GM18868 (cell line): ENCODE measurements around the gene HECTD3.
"Not testable (repeated sequence)": the region's sequence is repeated elsewhere in the genome, so short reads cannot be mapped to it uniquely, and the experiment has no call there.

Source experiments
- ATAC-seq: cut with Tn5 transposase; IDR thresholded peaks from one replicate; pipeline ENCODE4 v1.9.1; 2021; ENCODE audit warnings: mild to moderate bottlenecking, moderate library complexity; ENCODE audit not compliant: unreplicated experiment

HECTD3 gene

DNA sequence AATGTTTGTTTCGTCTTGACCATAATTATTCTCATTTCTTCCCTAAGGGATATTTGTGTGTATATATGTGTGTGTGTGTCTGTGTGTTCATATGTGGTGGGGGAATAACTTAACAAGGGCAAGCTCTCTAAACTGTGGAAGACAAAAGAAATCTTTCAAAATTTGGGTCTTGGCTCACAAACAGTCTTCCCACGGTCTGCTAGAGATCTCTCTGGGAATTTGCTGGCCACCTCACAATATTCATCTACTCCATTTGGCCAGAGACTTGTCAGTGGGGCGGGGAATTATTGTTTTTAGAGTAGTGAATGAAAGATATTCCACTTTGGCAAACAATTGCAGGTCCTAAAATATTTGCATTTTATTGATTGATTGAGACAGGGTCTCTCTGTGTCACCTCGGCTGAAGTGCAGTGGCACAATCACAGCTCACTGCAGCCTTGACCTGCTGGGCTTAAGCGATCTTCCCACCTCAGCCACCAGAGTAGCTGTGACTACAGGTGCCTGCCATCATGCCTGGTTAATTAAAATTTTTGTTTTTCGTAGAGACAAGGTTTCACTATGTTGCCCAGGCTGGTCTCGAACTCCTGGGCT lies 16.7 kb downstream of the HECTD3 start:
- ATAC-seq, result no peak

DNA sequence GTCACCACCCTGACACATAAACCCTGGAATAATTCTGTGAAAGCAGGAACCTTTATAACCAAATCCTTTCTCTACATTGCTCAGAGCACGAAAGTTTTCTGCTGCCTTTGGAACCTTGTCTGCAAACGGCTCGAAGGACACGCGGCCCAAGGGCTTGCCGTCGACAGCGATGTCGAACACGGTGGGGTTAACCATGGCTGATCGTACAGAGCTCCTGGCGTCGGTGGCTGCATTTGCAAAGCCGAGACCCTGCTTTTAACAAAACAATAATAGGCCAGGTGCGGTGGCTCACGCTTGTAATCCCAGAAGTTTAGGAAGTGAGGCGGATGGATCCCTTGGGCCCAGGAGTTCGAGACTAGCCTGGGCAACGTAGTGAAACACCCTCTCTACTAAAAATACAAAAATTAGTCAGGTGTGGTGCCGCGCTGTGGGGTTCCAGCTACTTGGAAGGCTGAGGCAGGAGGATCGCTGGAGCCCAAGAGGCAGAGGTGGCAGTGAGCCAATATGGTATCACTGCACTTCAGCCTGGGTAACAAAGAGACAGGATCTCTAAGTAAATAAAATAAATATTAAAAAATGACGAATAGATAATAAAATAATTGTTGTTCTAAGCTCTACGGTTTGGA lies 22.5 kb downstream of the HECTD3 start:
- no peak for ATAC-seq

DNA sequence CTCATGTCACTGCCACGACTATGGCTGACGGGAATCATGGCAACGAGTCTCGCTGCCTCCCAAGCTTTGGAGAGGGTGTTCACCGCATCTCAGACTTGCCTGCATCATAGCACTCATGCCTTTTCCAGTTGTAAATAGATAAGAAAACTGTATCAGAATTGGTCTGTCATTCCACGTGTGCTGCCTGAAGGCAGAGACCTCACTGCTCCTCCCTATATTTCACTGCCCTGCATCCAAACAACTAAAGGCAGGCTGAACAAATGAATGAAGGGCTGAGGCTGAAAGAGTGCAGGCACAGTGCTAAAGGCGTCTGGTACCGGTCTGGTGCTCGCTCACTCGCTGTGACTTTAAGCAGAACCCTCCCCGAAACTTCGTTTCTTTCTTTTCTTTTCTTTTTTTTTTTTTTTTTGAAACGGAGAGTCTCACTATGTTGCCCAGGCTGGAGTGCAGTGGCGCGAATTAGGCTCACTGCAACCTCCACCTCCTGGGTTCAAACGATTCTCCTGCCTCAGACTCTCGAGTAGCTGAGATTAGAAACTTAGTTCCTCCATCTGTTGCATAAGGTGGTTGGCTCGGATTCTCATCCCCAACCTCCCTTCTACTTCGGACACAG lies 25.3 kb downstream of the HECTD3 start:
- ATAC-seq, result no peak

DNA sequence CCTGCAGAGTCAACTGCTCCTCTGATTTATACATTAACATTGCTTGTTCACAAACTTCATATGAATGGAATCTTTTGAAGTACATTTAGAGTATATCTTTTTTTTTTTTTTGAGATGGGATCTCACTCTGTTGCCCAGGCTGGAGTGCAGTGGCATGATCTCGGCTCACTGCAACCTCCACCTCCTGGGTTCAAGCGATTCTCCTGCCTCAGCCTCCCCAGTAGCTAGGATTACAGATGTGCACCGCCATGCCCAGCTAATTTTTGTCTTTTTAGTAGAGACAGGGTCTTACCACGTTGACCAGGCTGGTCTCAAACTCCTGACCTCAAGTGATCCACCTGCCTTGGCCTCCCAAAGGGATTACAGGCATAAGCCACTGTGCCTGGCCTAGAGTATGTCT lies 33.8 kb downstream of the HECTD3 start:
- not testable (repeated sequence) for ATAC-seq

DNA sequence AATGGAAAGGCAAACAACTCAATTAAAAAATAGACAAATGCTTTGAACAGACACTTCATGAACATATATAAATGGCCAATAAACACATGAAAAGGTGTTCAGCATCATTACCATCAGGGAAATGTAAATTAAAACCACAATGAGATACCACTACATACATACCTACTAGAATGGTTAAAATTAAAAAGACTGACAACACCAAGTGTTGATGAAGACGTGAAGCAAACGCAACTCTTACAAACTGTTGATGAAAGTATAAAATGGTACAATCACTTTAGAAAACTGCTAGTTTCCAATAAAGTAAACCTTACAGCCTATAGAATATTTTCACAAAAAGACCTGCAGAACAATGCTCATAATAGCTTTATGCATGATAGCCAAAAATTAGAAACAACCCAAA lies 34.9 kb downstream of the HECTD3 start:
- no peak for ATAC-seq

DNA sequence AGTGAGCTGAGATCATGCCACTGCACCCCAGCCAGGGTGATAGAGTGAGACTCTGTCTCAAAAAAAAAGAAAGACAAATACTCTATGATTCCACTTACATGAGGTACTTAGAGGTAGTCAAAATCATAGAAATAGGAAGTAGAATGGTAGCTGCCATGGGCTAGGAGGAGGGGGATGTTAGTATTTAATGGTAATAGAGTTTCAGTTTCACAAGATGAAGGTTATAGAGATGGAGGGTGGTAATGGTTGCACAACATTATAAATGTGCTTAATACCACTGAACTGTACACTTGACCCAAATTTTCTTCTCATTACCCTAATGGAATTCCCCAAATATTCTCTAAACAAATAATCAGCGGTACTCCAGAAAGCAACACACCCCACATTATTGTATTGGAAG lies 37.5 kb downstream of the HECTD3 start:
- ATAC-seq, result no peak

DNA sequence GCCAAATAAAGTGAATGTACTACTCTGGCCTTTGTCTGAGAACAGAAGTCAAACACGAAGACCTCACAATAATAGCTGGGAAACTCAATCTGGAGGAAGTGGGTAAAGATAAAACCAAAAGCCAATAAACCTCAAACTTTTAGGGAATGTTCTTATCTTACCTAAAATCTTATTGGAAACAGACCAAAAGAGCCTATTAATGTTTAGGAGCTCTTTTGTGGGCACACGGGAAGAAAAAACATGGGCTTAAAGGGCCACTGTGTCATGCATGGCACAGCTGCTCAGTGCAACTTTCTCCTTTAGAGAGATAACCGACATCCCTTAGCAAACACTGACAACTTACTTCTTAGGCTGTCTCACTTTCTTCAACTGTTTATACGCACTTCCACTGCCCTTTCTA lies 40.8 kb downstream of the HECTD3 start:
- no peak for ATAC-seq

DNA sequence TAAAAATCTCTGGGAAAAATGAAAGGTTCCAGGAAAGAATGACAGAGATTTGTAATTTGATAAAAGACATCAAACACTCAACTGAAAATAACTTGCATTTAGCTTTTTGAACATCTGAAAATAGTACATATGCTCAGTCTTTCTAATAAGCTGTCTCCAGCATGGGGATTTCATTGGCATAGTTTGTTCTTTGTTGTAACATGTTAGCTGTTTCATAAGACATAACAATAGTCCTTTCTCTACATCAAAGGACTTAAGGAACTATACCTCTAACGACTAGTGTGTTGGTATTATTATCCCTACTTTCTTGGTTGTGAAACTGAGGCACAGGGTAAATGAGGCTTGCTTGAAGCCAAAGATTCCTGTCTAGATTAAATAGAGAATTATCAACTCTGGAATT lies 46.7 kb downstream of the HECTD3 start:
- no peak for ATAC-seq

DNA sequence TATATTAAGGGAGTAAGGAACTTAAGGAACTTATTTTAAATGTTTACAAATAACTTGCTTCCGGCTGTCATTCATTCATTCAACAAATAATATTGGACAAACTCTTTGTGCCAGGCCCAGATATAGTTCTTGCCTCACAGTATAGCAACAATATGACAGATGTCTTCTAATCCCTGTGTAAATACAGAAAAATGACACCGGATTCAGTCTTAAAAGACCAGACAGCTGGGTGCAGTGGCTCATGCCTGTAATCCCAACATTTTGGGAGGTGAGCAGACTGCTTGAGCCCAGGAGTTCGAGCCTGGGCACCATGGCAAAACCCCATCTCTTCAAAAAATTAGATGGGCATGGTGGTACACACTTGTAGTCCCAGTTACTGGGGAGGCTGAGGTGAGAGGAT lies 48.4 kb downstream of the HECTD3 start:
- ATAC-seq, result no peak

DNA sequence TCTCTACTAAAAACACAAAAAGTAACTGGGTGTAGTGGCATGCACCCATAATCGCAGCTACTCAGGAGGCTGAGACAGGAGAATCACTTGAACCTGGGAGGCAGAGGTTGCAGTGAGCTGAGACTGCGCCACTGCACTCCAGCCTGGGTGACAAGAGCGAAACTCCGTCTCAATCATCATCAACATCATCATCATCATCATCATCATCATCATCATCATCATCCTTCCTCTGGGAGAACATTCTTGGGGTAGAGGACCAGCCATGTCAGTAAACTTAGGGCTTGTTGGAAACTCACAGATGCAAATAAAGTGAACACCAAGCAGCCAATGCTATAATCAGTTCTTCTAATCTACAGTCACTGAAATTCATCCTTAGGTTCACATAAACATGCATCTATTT lies 49.1 kb downstream of the HECTD3 start:
- not testable (repeated sequence) for ATAC-seq

DNA sequence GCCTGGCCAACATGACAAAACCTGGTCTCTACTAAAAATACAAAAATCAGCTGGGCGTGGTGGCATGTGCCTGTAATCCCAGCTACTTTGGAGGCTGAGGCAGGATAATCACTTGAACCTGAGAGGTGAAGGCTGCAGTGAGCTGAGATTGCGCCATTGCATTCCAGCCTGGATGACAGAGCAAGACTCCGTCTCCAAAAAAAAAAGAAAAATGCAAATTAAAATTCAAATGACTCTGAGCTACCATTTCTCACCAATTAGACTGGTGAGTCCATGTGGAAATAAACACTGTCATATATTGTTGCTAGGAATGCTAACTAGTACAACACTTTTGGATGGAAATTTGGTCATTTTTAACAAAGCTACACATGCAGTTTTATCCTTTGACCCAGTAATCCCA lies 53.6 kb downstream of the HECTD3 start:
- ATAC-seq, result not testable (repeated sequence)

DNA sequence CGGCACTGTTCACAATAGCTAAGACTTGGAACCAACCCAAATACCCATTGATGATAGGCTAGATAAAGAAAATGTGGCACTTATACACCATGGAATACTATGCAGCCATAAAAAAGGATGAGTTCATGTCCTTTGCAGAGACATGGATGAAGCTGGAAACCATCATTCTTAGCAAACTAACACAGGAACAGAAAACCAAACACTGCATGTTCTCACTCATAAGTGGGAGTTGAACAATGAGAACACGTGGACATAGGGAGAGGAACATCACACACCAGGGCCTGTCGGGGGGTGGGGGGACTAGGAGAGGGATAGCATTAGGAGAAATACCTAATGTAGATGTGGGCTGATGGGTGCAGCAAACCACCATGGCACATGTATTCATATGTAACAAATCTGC lies 55.0 kb downstream of the HECTD3 start:
- not testable (repeated sequence) for ATAC-seq
